Measurements from ENCODE around the gene C11orf21. TPM values are rescaled to one million over a fixed set of nuclear protein-coding genes. Genes with fewer than 3 reads are reported as not detected.

C11orf21 gene
- total and polyA plus RNA-seq, 10 of the 15 experiments (the other 5 are each of a cell fraction or from before 2014, with no cell fraction given) = 0.04 to 0.26 (median 0.11) TPM; not detected in 7

DNA sequence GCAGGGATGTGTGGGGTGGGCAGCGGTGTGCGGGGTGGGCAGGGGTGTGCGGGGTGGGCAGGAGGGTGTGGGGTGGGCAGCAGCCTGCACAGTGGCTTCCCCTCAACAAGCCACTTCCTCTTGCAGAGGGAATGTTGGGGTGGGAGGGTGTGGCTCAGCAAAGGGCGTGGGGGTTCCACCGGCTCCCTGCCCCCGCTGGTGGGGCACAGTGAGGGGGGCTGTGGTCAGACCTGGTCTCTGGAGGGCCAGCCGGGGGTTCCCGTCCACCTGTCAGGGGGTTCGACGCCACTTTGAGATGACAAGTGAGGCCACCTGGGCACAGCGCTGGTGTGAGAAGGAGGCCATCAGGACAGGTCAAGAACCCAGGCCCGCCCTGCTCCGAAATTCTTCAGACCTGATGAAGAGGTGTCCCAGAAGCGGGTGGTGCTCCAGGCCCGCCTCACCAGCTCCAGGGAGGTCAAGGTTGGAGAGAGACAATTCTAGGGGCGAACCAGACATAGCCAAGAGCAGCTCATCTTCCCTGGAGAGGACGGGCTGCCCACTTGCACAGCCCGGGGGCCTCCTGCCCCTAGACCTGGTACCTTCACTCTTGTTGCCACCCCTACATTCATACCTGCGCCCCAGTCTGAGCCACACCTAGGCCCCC, 1.3 kb downstream of the C11orf21 start:
- in situ Hi-C loops (cut with MboI) (no loop called here), intact Hi-C loops (cut with micrococcal nuclease; ENCODE audit: unreplicated experiment) (no loop called here)
- no TSS peak for BruUV-seq (replicated peaks)
- Histone ChIP-seq H3K27me3 (replicated peaks in 1 of 2; ENCODE audit: control insufficient read depth in 2 of 2, insufficient read depth in 2 of 2, low read length in 1 of 2) (no peaks in the 10 kb centered on the region; a peak in 2 of 4 replicates), H3K4me3 (no peak overlapping the region), H3K4me2 (ENCODE audit: control insufficient read depth, insufficient read depth) (no peak overlapping the region), H3K4me1 (ENCODE audit: control insufficient read depth, insufficient read depth, low read length) (no peaks in the 10 kb centered on the region), H3K9me3 (replicated peaks; ENCODE audit: control insufficient read depth, insufficient read depth, low read length) (no peaks in the 10 kb centered on the region), H4K20me1 (ENCODE audit: control insufficient read depth, insufficient read depth) (no peaks in the 10 kb centered on the region), H3K79me2 (ENCODE audit: control insufficient read depth, insufficient read depth, low read length) (no peaks in the 10 kb centered on the region), H3K9ac (ENCODE audit: control insufficient read depth, insufficient read depth, low read length) (no peak overlapping the region), H3K36me3 (ENCODE audit: control insufficient read depth in 2 of 2, insufficient read depth in 2 of 2, low read length in 1 of 2) (no peaks in the 10 kb centered on the region), H3K27ac (ENCODE audit: control insufficient read depth, insufficient read depth) (no peak overlapping the region), H2AFZ (ENCODE audit: control insufficient read depth, low read depth, low read length) (no peak overlapping the region)
- no peak for FAIRE-seq
- no peak for DNase-seq (ENCODE audit: low read depth, low spot score)
- ATAC-seq = no peak
- 7% methylated on average over 12 of the region's 19 CpGs for WGBS (ENCODE audit: insufficient coverage, insufficient replicate concordance, low lambda C conversion rate, missing lambda C conversion rate)
- RAD21 ChIA-PET (ENCODE audit: unreplicated experiment) = interaction anchor here (7.3 kb wide), 1 partner anchor 120 kb away, joined by 187 read pairs; no protein-coding TSS in a partner anchor
- POLR2A ChIA-PET = no interaction called here
- CTCF ChIA-PET = interaction anchor here (11.0 kb wide), 1 partner anchor 120 kb away, joined by 271 read pairs; no protein-coding TSS in a partner anchor
- SMC1A ChIA-PET (ENCODE audit: uncharacterized antibody, unreplicated experiment) = interaction anchor here (0.9 kb wide), 1 partner anchor 117 kb away, joined by 3 read pairs; no protein-coding TSS in a partner anchor
- TF ChIP-seq, protein P1, sequence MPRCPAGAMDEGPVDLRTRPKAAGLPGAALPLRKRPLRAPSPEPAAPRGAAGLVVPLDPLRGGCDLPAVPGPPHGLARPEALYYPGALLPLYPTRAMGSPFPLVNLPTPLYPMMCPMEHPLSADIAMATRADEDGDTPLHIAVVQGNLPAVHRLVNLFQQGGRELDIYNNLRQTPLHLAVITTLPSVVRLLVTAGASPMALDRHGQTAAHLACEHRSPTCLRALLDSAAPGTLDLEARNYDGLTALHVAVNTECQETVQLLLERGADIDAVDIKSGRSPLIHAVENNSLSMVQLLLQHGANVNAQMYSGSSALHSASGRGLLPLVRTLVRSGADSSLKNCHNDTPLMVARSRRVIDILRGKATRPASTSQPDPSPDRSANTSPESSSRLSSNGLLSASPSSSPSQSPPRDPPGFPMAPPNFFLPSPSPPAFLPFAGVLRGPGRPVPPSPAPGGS (IDR thresholded peaks at IDR 0.05; ENCODE audit: borderline replicate concordance, insufficient read depth, low read depth, low read length, poor library complexity, severe bottlenecking) = no peak
- no peak for TF ChIP-seq NR2C1 (IDR thresholded peaks at IDR 0.05)
- no peak for TF ChIP-seq NFYA (IDR thresholded peaks at IDR 0.05; ENCODE audit: borderline replicate concordance, low read depth, low read length)
- TF ChIP-seq SPI1 (IDR thresholded peaks at IDR 0.05; ENCODE audit: borderline replicate concordance, insufficient read depth, low read depth, low read length) = peak; percentile 30; the same call in 1 of the 2 replicates
